ENCODE measurements around the gene CITED2.
"Not testable (repeated sequence)": the region's sequence is repeated elsewhere in the genome, so short reads cannot be mapped to it uniquely, and the experiment has no call there.

Gene CITED2

DNA sequence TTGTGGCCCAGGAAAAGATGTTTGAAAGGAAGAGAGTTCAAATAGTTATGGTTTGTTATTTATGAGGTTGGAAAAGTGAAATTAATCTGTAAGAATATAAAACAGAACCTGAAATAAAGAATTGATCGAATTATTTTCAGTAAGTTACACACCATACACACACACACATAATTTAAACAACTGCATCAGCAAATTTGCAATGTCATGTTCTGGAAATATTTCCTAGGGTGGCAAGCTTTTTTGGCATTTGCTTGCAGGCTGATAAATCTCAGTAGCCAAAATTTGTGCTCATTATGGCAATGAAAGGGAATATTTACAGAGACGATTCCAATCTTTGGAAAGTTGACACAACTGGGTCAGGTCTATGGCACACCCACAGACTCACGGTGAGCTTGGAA is 9.5 kb downstream of the CITED2 start:
- no peak for DNase-seq

DNA sequence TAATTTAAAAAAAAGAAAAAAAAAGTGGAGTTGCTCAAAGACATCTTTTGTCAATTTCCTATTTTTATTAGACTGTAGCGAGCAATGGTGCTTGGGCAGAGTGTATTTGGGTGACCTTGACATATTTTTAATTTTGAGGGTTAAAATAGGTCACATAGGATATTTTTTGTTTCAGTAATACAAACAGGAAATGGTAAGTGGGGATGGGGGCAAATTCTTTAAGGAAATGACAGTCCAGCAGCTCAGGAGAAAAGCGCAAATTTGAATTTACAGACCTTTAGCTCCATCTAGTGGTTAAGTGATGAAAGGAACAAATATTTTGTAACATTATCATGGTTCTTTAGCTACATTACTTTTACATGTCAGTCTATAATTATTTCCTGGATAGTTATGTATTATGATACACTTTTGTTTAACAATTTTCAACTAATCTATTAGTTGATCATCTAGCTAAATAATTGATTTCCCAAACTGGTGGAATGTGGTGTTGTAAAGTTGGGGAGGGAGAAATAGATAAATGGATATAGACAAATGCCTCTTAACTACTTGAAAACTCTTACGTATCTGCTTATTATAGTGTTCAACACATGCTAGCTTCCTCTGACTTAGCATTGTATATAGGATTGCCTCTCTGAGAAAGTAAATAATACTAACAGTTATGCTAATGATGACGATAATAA is 10.0 kb downstream of the CITED2 start:
- DNase-seq = no peak

DNA sequence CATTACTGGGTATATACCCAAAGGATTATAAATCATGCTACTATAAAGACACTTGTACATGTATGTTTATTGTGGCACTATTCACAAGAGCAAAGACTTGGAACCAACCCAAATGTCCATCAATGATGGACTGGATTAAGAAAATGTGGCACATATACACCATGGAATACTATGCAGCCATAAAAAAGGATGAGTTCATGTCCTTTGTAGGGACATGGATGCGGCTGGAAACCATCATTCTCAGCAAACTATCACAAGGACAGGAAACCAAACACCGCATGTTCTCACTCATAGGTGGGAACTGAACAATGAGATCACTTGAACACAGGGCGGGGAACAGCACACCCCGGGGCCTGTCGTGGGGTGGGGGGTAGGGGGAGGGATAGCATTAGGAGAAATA is 10.7 kb downstream of the CITED2 start:
- not testable (repeated sequence) for DNase-seq

DNA sequence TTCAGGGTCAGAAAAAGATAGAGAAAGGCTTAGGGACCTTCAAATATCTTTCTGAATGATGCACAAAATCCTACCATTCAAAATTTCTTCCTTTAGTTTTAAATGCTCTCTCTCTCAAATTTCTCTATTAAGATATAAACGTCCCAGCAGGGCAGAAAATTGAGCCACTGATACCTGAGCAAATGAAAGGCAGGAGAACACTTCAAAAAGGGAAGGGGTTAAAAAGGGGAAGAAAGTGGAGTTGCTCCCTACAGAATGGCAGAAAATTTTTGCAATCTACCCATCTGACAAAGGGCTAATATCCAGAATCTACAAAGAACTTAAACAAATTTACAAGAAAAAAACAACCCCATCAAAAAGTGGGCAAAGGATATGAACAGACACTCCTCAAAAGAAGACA is 11.3 kb downstream of the CITED2 start:
- not testable (repeated sequence) for DNase-seq

DNA sequence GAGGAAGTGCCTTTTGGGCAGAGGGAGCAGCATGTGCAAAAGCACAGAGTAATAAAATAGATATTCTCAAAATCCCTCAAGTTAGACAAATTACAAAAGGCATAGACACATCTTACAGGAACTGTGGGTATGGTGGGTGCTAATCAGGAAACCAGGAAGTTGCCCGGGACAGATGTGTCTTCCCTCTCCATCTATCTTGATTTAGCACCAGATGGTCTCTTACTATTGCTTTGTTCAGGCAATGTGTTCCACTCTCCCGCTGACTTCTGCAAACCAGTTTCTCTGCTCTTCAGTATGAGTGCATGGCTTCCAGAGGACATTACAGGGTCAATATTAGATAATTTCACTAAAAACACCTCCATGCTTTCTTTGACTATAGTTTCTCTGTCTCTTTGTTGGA is 13.2 kb downstream of the CITED2 start:
- DNase-seq = no peak

DNA sequence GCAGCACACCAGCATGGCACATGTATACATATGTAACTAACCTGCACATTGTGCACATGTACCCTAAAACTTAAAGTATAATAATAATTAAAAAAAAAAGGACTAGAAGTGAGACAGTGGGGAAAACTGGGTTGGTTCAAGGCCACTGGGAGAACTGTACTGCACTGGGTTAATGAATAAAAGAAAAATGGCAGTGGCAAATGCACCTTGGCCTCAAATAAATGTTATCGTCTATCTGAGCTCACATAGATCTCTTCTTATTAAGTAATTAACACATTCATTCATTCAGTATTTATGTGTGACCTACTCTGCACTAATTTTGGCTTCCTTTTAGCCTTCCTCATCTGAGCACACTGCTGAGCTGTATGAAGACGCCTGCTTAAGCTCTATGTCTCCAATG is 17.5 kb downstream of the CITED2 start:
- DNase-seq = no peak

DNA sequence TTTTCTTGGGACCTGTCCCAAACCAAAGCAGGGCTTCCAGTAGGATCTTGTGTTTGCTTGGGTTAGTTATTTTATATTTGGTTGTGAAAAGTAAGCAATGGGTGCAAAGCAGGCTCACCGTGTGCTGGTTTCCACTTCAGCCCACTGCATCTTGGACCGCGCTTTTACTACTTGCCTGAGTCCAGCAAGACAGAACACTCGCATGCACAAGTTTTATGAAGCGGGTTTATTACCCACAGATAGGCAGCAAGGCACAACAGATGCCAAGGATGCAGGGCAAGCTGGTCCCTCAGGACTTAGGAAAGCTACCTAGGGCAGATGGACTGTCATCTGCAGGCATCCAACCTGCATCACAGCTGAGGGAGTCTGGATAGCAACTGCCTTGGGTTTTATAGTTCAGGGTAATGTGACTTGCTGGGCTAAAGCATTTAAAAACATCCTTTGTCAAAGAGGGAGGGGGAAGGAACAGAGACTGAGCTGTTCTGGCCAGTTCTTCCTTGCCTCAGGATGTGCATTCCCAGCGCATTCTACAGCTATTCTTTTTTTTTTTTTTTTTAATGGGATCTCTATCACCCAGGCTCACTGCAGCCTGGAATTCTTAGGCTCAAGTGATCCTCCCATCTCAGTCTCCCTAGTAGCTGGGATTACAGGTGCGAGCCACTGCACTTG is 18.5 kb downstream of the CITED2 start:
- DNase-seq = no peak

DNA sequence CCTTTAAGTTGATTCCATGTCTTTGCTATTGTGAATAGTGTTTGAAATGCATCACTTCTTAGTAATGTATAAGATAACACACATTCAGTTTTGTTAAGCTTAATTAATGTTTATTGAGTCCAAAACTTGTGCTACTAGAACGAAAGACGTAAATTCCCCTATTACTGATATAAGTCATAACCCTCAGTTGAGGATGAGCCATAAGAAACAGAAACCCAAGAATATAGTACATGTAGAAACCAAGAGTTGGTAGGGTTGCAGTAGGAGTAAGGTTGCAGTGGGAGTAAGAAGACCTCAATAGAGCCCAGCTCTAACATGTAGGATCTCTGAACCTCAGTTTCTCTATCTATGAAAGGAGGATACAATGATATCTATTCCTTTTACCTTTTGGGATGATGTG is 19.3 kb downstream of the CITED2 start:
- DNase-seq = no peak

DNA sequence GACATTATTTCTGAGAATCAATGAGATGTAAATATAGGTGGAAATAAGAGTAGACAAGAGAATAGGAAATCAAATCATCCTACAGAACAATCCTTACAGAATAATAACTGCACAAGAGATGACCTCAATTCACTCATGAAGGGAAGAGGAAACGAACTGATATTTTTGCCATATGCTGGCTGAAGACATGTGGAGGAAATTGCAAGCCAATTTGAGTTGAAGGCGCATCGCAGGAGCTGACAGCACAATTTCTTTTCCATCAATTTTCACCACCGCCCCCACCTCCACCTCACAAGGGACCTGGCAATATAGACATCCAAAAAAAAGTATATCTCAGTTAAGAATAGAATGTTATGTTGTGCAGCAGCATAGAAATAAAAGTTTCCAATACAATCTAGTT is 20.3 kb downstream of the CITED2 start:
- DNase-seq = no peak

DNA sequence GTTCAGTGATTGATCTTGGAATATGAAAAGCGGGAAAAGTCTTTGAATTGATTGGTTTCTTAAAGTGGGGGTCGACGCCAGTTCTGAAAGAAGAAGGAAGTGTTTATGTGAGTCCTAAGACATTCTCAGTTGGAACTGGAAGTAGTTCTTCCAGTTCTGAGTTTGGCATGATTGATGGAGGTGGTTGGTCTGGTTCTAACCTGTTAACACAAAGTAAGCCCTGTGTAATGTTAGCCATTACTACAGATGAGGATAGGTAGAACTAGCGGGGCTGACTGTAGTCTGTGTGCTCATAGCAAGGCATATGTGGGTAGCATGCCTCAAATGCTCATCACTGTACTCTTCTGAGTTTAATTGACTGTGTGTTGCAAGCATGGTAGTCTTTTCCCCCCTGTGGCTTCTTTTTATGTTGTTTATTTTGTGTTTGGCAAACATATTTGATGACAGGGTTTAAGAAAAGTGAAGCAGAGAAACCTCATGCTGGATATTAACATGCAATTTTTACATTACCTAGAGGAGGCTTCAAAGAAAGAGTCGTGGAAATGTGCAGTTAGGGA is 24.9 kb downstream of the CITED2 start:
- DNase-seq = no peak

DNA sequence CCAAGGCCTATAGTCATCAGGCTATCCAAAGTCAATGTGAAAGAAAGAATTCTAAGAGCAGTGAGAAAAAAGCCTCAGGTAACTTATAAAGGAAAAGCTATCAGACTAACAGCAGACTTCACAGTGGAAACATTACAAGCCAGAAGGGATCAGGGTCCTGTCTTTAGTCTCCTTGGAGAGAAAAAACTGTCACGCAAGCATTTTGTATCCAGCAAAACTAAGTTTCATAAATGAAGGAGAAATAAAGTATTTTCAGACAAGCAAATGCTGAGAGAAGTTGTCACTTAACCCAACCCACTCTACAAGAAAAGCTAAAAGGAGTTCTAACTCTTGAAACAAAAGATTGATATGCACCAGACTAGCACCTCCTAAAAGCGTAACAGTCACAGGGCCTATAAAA is 28.1 kb downstream of the CITED2 start:
- DNase-seq = no peak

DNA sequence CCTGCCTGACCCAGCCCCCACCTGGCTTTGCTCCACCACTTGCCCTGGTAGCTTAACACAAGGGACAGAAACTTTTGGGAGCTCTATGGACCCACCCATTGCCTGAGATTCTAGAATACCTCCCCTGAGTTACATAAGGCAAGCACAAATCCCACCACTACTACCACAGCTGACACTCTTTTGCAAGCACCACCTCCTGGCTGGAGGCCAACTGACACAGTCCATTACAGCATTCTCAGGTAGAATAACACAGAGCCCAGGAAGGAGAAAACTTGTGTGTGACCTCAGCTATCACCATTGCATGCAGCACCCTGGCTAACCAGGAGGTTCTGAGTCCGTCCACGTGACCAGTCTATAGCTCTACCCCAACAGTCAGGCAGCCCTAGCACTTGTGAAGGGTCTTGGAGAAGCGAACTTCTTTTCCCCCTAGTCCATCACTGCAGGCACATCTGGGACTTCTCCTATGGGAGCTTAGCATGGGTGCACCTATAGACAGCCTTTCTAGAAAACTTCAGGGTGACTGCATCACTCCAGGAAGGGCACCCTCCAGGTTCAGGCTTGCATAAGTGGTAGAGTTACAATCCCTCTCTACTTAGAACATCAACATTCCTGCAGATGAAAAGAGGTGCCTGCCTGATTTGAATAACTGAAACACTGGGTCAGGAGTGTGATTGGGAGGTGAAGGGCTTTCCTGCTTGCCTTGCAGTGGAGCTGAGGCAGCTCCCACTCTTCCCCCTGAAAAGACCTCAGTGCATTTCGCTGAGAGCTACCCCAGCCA is 30.1 kb downstream of the CITED2 start:
- no peak for DNase-seq

DNA sequence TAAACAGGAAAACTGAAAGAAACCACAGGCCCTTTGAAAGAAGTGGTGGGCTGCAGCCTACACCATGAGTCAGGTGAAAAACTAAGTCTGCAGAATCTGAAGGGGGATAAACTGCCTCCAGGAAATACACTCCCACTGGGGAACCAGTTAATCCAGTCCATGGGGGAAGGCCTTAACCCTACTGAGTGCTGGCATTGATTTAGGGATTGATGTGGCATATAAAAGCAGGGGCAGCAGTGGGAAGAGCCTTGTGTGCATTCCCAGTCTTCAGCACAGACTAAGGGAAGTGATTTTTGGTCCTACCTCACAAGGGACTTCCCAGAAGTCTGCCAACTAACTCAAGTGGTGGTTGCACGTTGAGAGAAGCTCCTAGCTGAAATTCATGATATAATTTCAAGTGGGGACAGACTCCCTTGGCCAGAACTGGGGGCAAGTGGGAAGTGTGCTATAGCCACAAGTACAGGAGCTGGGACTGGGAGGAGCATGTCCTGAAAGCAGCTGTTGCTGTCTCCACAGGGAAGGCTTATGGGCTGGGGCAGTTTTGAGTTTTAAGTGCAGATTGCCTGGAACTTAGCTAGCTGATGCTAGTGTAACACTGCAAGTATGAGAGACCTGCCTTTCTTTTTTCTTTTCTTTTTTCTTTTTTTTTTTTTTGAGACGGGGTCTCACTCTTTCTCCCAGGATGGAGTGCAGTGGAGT is 31.2 kb downstream of the CITED2 start:
- DNase-seq = no peak

DNA sequence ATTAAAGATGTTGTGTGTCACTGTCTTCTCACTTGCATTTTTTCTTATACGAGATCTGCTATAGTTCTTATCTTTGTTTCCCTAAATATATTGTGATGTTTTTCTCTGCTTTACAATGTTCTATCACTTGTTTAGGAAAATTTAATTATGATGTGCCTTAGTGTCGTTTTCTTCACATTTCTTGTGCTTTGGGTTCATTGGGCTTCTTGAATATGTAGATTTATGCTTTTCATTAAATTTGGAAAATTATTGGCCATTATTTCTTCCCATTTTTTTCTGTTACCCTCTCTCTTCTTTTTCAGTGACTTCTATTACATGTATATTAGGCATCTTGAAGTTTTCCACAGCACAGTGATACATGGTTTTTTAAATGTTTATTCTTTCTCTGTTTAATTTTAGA is 33.4 kb downstream of the CITED2 start:
- no peak for DNase-seq

DNA sequence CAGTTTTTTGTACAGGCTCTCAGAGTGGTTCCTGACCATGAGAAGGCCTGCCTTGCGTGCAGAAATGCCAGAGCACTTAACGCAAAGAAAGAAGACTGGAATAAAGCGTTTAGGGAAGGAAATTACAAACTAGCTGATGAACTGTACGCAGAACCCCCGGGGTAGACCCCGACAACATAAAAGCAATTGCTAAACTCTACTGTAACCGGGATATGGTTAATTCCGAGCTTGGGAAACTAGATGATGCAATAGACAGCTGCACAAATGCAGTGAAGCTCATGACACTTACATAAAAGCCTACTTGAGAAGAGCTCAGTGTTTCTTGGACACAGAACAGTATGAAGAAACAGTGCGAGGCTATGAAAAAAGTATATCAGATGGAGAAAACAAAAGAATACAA is 35.7 kb downstream of the CITED2 start:
- no peak for DNase-seq

DNA sequence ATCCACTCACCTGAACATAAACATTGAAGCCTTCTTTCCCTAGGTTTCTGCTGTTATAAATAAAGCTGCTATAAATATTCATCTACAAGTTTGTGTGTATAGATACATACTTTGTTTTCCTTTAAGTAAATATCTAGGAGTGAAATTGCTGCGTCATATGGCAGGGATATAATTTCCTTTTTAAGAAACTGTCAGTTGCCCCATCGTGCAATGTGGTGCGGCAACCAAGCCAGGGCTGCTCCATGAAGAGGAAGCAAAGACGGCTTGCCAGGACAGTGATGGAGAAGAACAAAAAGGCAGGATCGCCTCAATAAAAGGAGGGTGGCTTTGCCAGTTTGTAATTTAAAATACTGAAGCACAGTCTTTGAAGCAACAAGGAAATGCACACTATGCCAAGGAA is 36.6 kb downstream of the CITED2 start:
- DNase-seq = no peak

DNA sequence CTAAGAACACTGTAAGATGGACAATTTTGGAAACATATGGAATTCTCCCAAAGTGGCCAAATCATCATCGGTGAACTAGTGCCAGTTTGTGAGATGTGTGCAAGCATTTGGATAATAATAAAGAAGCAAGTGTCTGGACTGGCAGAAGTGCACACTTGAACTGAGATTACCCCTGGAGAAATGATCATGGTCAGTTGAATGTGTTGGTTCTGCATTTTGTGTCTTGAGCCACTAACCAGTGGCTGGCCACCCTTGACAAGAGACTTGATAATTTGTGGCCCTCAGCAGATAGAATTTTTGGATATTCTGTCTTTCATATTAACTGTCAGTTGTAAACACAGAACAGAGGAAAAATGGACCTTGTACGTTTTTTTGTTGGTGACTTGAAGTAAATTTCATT is 37.4 kb downstream of the CITED2 start:
- DNase-seq = no peak

DNA sequence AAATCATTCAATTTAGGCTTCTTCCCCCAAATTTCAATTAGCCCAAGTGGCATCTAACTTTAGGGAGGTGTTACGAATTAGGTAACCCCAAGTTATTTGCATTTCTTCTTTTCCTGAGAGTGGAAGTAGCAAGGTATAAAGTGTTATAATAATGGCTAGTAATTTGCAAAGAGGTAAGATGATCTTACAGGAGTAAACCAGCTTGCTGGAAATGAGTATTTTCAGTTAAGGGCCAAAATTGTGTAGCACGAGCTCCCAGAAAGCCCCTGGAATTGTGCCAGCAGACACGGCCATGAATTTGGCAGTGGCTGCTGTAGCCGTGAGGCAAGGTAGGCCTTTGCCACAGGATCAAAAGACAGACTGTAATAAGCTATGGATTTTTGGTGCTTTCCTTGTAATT is 38.0 kb downstream of the CITED2 start:
- no peak for DNase-seq

DNA sequence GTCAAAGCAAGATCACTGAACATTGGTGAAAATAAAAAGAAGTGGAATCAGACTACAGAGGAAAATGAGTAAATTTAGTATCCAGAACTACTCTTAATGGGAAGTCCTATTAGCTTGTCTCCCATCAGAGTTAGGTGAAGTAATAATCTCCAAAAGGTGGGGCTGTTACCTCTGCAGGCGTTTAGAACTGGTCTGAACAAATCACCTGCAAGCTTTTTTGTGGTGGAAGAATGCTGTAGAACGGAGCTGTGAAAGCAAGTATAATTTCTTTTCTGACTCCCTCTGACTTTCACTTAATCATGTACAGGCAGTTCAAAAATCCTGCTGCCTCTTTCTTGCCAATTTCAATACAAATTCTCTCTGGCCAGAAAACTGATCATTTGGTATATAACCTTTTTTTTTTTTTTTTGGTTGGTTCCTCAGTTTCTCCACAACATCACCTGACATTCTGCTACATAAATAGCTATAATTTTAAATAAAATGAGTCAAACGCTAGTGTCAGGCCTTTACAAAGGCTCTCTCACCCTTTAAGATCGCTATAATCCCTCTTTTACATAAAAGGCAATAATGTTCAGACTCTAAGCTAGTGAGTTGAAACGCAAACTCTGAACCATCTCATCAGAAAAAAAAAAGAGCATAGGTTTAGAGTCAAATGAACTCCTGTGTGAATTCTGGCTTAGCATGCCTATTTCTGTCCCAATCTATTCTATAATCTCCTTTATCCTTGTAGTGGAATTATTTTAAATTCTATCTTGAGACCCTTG is 38.8 kb downstream of the CITED2 start:
- DNase-seq = no peak

DNA sequence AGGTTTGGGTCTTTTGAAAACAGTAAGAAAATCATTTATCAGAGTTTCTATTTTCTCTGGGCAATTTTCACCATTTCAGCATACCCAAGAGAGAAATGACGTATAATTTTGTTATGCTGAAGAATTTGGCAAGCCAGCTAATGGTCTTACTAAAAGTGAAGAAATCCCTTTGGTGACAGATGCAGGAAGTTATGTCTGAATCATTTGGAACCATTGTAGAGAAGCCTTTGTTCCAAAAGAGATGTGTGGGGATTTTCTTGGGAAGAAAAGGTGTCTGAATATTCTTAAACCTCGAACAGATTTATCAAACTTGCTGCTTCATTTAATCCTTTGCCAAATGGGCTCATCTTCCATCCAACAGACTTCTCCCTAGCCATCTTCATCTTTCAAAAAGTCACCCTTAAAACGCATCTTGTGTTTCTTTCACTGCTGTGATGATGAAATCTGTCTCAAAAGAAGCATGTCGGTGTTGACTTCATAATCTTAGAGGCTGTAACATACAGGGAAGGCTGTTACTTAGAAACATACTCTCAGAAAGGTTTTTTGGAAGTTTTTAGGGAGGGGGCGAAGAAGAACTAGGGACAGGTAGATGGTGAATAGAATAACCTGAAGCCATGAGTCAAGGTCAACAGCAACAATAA is 39.5 kb downstream of the CITED2 start:
- DNase-seq = no peak

DNA sequence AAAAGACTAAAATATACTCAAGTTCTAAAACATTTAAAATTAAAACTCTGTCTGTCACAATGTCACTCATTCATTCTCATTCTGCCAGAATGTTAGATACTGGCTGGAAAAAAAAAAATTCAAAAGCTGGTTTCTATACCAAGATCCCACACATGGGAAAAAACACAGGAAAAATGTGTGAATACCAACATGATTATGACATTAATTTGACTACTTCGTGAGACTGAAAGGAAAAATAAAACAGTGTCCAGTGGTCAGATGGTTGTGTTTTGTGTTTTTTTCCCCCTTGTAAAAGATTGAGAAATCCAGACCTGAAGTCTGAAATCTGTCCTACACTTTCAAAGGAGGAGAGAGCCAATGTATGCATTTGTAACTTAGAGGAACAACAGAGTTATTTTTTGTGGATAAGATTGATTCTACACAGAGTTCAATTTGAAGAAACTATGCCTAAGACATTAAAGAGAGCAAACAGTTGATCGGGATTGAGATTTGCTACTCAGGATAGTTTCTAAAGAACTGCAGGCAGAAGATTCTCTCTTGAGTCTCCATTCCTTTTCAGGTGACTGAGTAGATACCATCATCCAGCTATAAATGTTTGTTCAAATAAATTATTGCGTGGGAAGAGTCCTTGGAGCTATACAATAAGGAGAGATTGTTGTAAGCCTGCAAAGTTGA is 43.5 kb downstream of the CITED2 start:
- no peak for DNase-seq

All from right kidney (tissue), 1 donor.